HepG2 (cell line): ENCODE measurements around the gene KRT76. TPM values are rescaled to one million over a fixed set of nuclear protein-coding genes. Genes with fewer than 3 reads are reported as not detected.

Experiments used
- ATAC-seq: fragments of 200-7000 bp; cut with Tn5 transposase; 3 replicates; pipeline ENCODE4 v1.9.1; 2020; ENCODE audit warnings: mild to moderate bottlenecking, moderate library complexity
- BruUV-seq: library from RNA; stranded (reverse); fragments of 400-500 nt; replicated peaks from 2 replicates; lab custom pipeline; 2021; lab: Mats Ljungman, UMichigan
- CTCF ChIA-PET: fragments of 300-600 bp; formaldehyde crosslinking; extraction: SDS; loops from one replicate; lab custom pipeline; 2021; ENCODE audit warnings: low total read pairs, inconsistent platforms, low intra/inter-chr PET ratio; lab: Yijun Ruan, JAX
- POLR2A ChIA-PET: fragments of 350-600 bp; sonication (Branson Sonifier 250); formaldehyde crosslinking; loops from one replicate; lab custom pipeline; 2020; ENCODE audit warnings: antibody characterized with exemption, inconsistent platforms; lab: Yijun Ruan, JAX
- DNase-seq: peaks from one replicate; pipeline ENCODE4 v3.0.0-alpha.2; 2015; ENCODE audit warnings: low spot score
- FAIRE-seq: peaks from 3 replicates; lab custom pipeline; 2011; peaks lifted over from hg19 to GRCh38; lab: Jason Lieb, UNC
- H2AFZ ChIP-seq: one replicate; pipeline ENCODE4 v1.6.1; 2011; ENCODE audit warnings: low read length, inconsistent platforms
- H3K27ac ChIP-seq: fragments of 300-600 bp; 3 replicates; pipeline ENCODE4 v1.8.0; 2011; ENCODE audit warnings: mixed run types, mild to moderate bottlenecking, mixed read lengths, low read length, inconsistent platforms; ENCODE audit not compliant: insufficient read depth; ENCODE audit errors: extremely low read length
- H3K27me3 ChIP-seq, 2 experiments: fragments of 200-600 bp in 1 of 2; 2 replicates in 1 of 2; 3 replicates in 1 of 2; pipeline versions ENCODE4 v1.6.0 to v1.8.0; 2011; ENCODE audit warnings: low read length in 2 of 2, mild to moderate bottlenecking in 2 of 2, moderate library complexity in 2 of 2, inconsistent platforms in 1 of 2; ENCODE audit not compliant: insufficient read depth in 2 of 2, control insufficient read depth in 1 of 2
- H3K36me3 ChIP-seq, 2 experiments: fragments of 200-600 bp in 1 of 2; replicated peaks in 1 of 2; 2 replicates in 1 of 2; 3 replicates in 1 of 2; pipeline versions ENCODE4 v1.5.1 to v1.8.0; 2011; ENCODE audit warnings: low read length in 2 of 2, inconsistent platforms in 1 of 2; ENCODE audit not compliant: insufficient read depth in 2 of 2, control insufficient read depth in 1 of 2
- H3K4me1 ChIP-seq: 2 replicates; pipeline ENCODE4 v1.5.1; 2012; ENCODE audit warnings: low read length, inconsistent platforms; ENCODE audit not compliant: insufficient read depth
- H3K4me2 ChIP-seq: 2 replicates; pipeline ENCODE4 v1.6.0; 2011; ENCODE audit warnings: low read depth, low read length, inconsistent platforms
- H3K4me3 ChIP-seq, 3 experiments: fragments of 200-600 bp in 1 of 3; sonication (generic), shearing (Covaris generic) in 1 of 3; replicated peaks in 1 of 3; 2 replicates each; pipeline ENCODE4 v1.5.1; 2011 to 2016; ENCODE audit warnings: low read length in 3 of 3, inconsistent platforms in 2 of 3, low read depth in 2 of 3, mild to moderate bottlenecking in 2 of 3, control low read depth in 1 of 3, mixed read lengths in 1 of 3; ENCODE audit not compliant: insufficient read depth in 1 of 3
- H3K79me2 ChIP-seq: one replicate; pipeline ENCODE4 v1.6.1; 2011; ENCODE audit warnings: low read length, inconsistent platforms; ENCODE audit not compliant: insufficient read depth
- H3K9ac ChIP-seq: 2 replicates; pipeline ENCODE4 v1.6.0; 2011; ENCODE audit warnings: mild to moderate bottlenecking, low read depth, low read length, inconsistent platforms; ENCODE audit not compliant: insufficient read depth
- H3K9me3 ChIP-seq: 2 replicates; pipeline ENCODE4 v1.5.1; 2012; ENCODE audit warnings: mild to moderate bottlenecking, low read length
- H4K20me1 ChIP-seq: 2 replicates; pipeline ENCODE4 v1.6.0; 2011; ENCODE audit warnings: inconsistent platforms, mild to moderate bottlenecking, low read length, moderate library complexity; ENCODE audit not compliant: insufficient read depth
- DBP ChIP-seq: sonication (generic); formaldehyde crosslinking; IDR thresholded peaks from 2 replicates; pipeline ENCODE4 v1.4.0; 2020; ENCODE audit warnings: missing genetic modification reagents; ENCODE audit errors: not compliant biosample characterization
- GABPA ChIP-seq, 2 experiments: IDR thresholded peaks; 2 replicates each; pipeline ENCODE4 v1.6.1; 2011 to 2016; ENCODE audit warnings: low read depth in 2 of 2, low read length in 1 of 2, missing biosample characterization in 1 of 2, missing genetic modification characterization in 1 of 2
- GATAD2A ChIP-seq: IDR thresholded peaks from 2 replicates; pipeline ENCODE4 v1.6.1; 2016
- HOXA5 ChIP-seq: sonication (generic); formaldehyde crosslinking; IDR thresholded peaks from 2 replicates; pipeline ENCODE4 v1.4.0; 2020; ENCODE audit warnings: missing genetic modification reagents
- TEAD3 ChIP-seq: optimal IDR thresholded peaks from 2 replicates; pipeline ENCODE3; 2016; ENCODE audit warnings: borderline replicate concordance
- ZBTB3 ChIP-seq: sonication (generic); formaldehyde crosslinking; IDR thresholded peaks from 2 replicates; pipeline ENCODE4 v1.4.0; 2020; ENCODE audit warnings: low read depth, mild to moderate bottlenecking, moderate library complexity, missing genetic modification reagents, borderline replicate concordance
- ZBTB8A ChIP-seq: sonication (generic); formaldehyde crosslinking; IDR thresholded peaks from 2 replicates; pipeline ENCODE4 v1.4.0; 2020; ENCODE audit warnings: mild to moderate bottlenecking, low read depth, missing genetic modification reagents, borderline replicate concordance
- ZIK1 ChIP-seq: sonication (generic); formaldehyde crosslinking; IDR thresholded peaks from 2 replicates; pipeline ENCODE4 v1.5.0; 2020; ENCODE audit warnings: mild to moderate bottlenecking, low read depth, missing genetic modification reagents, borderline replicate concordance
- ZKSCAN5 ChIP-seq: sonication (generic); formaldehyde crosslinking; IDR thresholded peaks from 2 replicates; pipeline ENCODE4 v1.5.1; 2020; ENCODE audit warnings: mild to moderate bottlenecking, missing genetic modification reagents
- ZNF234 ChIP-seq: sonication (generic); formaldehyde crosslinking; conservative IDR thresholded peaks from 2 replicates; pipeline ENCODE4 v1.5.1; 2020; ENCODE audit warnings: mild to moderate bottlenecking, missing genetic modification reagents
- ZNF652 ChIP-seq: IDR thresholded peaks from 2 replicates; pipeline ENCODE4 v1.6.1; 2016; ENCODE audit warnings: low read depth, borderline replicate concordance
- ZNF724P ChIP-seq: sonication (generic); formaldehyde crosslinking; IDR thresholded peaks from 2 replicates; pipeline ENCODE4 v1.8.0; 2022; ENCODE audit warnings: missing genetic modification reagents, borderline replicate concordance
- ZSCAN12 ChIP-seq: sonication (generic); formaldehyde crosslinking; IDR thresholded peaks from 2 replicates; pipeline ENCODE4 v1.9.0; 2021; ENCODE audit warnings: mild to moderate bottlenecking, missing genetic modification reagents
- WGBS: methylation state at CpG from one replicate; pipeline ENCODE4 v1.1.6; 2017; ENCODE audit warnings: low lambda C conversion rate; 5-methylcytosine and 5-hydroxymethylcytosine counted together
- in situ Hi-C: cut with HindIII; loops from 2 replicates; pipeline ENCODE4 v1.10.0; 2017; ENCODE audit warnings: low pct_unique_long_range_greater_than_20kb; ENCODE audit not compliant: extremely low pct_ligation_motif_present
- intact Hi-C: fragments of 100-400 bp; cut with micrococcal nuclease; formaldehyde crosslinking; loops from one replicate; pipeline ENCODE4 v1.10.0; 2022; ENCODE audit not compliant: unreplicated experiment
- polyA plus RNA-seq, 8 experiments: library from polyadenylated mRNA; depleted of rRNA in 3 of 8; stranded (reverse) in 7 of 8; unstranded in 1 of 8; fragments of >200 nt; fragmentation: Illumina TruSeq in 4 of 8; extraction: Trizol in 4 of 8; gene quantifications; 2 replicates each; pipeline versions ENCODE4 v1.2.1 to v1.2.3, GENCODE V29; 2011 to 2016; ENCODE audit warnings: low read depth in 4 of 8, missing spikeins in 1 of 8, mixed read lengths in 1 of 8; ENCODE audit not compliant: insufficient read depth in 1 of 8
- total RNA-seq, 5 experiments: library from RNA; depleted of rRNA; stranded (reverse); fragments of >200 nt; fragmentation: Illumina TruSeq; extraction: Trizol; gene quantifications; 2 replicates each; pipeline ENCODE4 v1.2.3, GENCODE V29; 2016; ENCODE audit warnings: low read depth in 1 of 5
- TF ChIP-seq, protein P1 (sequence below): sonication (generic); formaldehyde crosslinking; IDR thresholded peaks from 2 replicates; pipeline ENCODE4 v1.9.0; 2021; ENCODE audit warnings: missing genetic modification reagents, borderline replicate concordance

Gene KRT76
- total and polyA plus RNA-seq, 2 of the 13 experiments (the other 11 are each of a cell fraction or from before 2014, with no cell fraction given) = not detected

GRCh38 chr12:52730383-52730782 lies 46.8 kb downstream of the KRT76 start:
- DNase-seq (no peak), FAIRE-seq (no peak), ATAC-seq (no peak)
- in situ Hi-C loops = no loop called here
- Histone ChIP-seq H4K20me1 (no peaks in the 10 kb centered on the region), H3K27ac (no peak overlapping the region), H3K4me3 (no peak overlapping the region), H3K79me2 (no peaks in the 10 kb centered on the region), H3K4me2 (no peak overlapping the region), H2AFZ (no peak overlapping the region), H3K9ac (no peak overlapping the region), H3K27me3 (peaks cover 2 to 45% of the 10 kb centered on the region in 2 experiments; a peak in 3 of 5 replicates), H3K4me1 (no peaks in the 10 kb centered on the region), H3K9me3 (no peaks in the 10 kb centered on the region), H3K36me3 (no peaks in the 10 kb centered on the region)
- no peak for TF ChIP-seq HOXA5
- TF ChIP-seq ZKSCAN5 (CRISPR knock-in tag) = no peak
- no peak for TF ChIP-seq TEAD3 (CRISPR knock-in tag)
- TF ChIP-seq ZNF652 (CRISPR knock-in tag) = no peak
- no peak for TF ChIP-seq GATAD2A (CRISPR knock-in tag)
- TF ChIP-seq, protein P1, sequence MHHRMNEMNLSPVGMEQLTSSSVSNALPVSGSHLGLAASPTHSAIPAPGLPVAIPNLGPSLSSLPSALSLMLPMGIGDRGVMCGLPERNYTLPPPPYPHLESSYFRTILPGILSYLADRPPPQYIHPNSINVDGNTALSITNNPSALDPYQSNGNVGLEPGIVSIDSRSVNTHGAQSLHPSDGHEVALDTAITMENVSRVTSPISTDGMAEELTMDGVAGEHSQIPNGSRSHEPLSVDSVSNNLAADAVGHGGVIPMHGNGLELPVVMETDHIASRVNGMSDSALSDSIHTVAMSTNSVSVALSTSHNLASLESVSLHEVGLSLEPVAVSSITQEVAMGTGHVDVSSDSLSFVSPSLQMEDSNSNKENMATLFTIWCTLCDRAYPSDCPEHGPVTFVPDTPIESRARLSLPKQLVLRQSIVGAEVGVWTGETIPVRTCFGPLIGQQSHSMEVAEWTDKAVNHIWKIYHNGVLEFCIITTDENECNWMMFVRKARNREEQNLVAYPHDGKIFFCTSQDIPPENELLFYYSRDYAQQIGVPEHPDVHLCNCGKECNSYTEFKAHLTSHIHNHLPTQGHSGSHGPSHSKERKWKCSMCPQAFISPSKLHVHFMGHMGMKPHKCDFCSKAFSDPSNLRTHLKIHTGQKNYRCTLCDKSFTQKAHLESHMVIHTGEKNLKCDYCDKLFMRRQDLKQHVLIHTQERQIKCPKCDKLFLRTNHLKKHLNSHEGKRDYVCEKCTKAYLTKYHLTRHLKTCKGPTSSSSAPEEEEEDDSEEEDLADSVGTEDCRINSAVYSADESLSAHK (CRISPR knock-in tag) = no peak
- TF ChIP-seq DBP = no peak
- no peak for TF ChIP-seq ZNF234 (CRISPR knock-in tag)
- TF ChIP-seq ZIK1 = no peak
- TF ChIP-seq ZBTB3 (CRISPR knock-in tag) = no peak
- TF ChIP-seq GABPA (IDR thresholded peaks at IDR 0.05; ENCODE audit: low read depth, low read length) = no peak
- TF ChIP-seq GABPA (CRISPR knock-in tag; IDR thresholded peaks at IDR 0.05; ENCODE audit: low read depth) = no peak
- TF ChIP-seq ZSCAN12 (CRISPR knock-in tag) = no peak
- TF ChIP-seq ZNF724P (CRISPR knock-in tag) = no peak
- TF ChIP-seq ZBTB8A (CRISPR knock-in tag) = no peak
- BruUV-seq = no TSS peak
- intact Hi-C loops = no loop called here
- 21% methylated on average over 13 of the region's 13 CpGs for WGBS
- ChIA-PET POLR2A (no interaction called here), CTCF (no interaction called here)
